ENCODE results near the gene FAT1. TPM values are rescaled to one million over a fixed set of nuclear protein-coding genes. Genes with fewer than 3 reads are reported as not detected.

FAT1 gene, protein sequence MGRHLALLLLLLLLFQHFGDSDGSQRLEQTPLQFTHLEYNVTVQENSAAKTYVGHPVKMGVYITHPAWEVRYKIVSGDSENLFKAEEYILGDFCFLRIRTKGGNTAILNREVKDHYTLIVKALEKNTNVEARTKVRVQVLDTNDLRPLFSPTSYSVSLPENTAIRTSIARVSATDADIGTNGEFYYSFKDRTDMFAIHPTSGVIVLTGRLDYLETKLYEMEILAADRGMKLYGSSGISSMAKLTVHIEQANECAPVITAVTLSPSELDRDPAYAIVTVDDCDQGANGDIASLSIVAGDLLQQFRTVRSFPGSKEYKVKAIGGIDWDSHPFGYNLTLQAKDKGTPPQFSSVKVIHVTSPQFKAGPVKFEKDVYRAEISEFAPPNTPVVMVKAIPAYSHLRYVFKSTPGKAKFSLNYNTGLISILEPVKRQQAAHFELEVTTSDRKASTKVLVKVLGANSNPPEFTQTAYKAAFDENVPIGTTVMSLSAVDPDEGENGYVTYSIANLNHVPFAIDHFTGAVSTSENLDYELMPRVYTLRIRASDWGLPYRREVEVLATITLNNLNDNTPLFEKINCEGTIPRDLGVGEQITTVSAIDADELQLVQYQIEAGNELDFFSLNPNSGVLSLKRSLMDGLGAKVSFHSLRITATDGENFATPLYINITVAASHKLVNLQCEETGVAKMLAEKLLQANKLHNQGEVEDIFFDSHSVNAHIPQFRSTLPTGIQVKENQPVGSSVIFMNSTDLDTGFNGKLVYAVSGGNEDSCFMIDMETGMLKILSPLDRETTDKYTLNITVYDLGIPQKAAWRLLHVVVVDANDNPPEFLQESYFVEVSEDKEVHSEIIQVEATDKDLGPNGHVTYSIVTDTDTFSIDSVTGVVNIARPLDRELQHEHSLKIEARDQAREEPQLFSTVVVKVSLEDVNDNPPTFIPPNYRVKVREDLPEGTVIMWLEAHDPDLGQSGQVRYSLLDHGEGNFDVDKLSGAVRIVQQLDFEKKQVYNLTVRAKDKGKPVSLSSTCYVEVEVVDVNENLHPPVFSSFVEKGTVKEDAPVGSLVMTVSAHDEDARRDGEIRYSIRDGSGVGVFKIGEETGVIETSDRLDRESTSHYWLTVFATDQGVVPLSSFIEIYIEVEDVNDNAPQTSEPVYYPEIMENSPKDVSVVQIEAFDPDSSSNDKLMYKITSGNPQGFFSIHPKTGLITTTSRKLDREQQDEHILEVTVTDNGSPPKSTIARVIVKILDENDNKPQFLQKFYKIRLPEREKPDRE (N-terminal part only)
- 2.0 and 2.5 TPM in 2 replicates for total RNA-seq

DNA sequence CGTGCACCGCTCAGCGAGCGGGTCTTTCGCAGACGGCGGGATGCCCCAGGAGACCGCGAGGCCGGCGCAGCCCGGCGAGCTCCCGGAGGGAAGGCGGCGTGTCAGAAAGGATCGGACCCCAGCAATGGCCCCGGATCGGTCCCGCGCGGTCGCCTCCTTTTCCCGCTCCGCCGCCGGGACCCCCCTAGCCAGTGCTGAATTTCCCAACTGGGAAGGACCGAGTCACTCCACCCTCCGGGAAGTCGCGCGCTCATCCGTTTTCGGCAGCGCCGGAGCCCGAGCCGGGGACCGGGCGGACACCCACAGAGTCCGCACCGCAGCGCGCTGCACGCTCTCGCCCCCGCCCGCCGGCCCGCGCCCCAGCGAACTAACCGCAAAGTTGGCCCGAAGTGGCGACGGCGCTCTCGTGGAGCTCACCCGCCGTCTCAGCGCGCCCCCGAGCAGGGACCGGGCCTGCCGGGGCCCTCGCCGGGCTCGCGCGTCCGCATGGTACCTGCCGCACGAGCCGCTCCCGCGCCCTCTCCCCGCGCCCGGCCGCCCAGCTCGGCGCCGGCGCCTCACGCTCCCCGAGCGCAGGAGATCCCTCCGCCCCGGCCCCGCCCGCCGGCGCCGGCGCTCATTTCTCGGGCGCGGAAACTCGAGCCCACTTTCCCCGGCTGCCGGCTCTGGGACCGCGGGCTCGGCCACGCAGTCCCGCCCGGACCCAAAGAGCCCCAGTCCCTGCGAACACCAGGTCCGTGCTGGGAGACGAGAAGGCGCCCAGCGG is at the start of gene FAT1:
FAT1 (minus strand) TSS at position 565 of the 766 bp plus-strand sequence. CDS start 14,029 bp downstream, outside the sequence.

DNA sequence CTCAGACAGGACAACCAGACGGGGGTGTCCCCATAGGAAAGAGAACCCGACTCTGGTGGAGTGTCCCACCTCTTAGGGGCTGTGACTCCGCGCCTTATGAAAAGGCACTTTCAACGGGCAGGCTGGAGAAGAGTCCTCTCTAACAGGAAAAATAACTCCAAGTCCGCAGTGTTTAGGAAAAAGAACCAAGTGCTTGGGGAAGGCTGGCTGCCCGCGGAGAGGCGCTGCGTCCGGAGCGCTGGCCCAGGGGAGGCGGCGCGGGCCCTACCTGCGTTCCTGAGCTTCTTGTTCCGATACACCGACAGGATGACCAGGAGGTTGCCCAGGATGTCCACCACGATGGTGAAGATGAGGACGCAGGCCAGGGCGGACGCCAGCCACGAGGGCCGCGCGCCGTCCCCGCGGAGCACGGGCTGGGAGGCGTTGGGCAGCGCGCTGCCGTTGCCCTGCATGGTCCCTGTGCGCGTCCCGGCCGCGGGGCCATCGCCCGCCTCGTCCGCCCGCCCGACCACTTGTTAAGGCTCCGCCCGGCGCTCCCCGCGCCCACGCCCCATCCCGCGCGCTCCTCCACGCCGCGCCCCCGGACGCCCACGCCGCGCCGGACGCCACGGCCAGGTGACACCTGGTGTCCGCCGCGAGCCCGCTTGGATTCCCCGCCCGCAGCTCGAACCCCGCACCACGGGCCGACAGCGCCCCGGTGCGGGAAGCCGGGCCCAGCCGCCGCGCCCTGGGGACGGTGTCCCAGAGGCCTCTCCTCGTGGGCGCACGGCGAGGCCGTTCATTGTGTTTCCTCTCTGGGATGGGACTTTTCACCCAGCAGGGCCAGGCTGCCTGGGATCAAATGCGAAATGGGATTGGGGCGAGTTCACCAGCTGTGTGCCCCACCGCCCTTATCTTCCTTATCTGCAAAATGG is 168.5 kb downstream of the FAT1 start, which contains the start of gene MTNR1A:
MTNR1A (minus strand) TSS at position 654 of the 914 bp plus-strand sequence; CDS start at position 452, 202 bp downstream.

Other genes starting within 250 kb of the FAT1 start
- not detected in 2 replicates for gene MTNR1A, start 168.3 kb downstream of the FAT1 start, total RNA-seq